HG02798 (cell line): ENCODE data around the gene PRCD.
"Not testable (repeated sequence)": the region's sequence is repeated elsewhere in the genome, so short reads cannot be mapped to it uniquely, and the experiment has no call there.

Experiments used
- ATAC-seq: cut with Tn5 transposase; IDR thresholded peaks from one replicate; pipeline ENCODE4 v1.9.1; 2021; ENCODE audit warnings: mild to moderate bottlenecking; ENCODE audit not compliant: unreplicated experiment, poor library complexity

The PRCD gene

GRCh38 chr17:76550712-76551615 is 11.1 kb downstream of the PRCD start:
- no peak for ATAC-seq

DNA sequence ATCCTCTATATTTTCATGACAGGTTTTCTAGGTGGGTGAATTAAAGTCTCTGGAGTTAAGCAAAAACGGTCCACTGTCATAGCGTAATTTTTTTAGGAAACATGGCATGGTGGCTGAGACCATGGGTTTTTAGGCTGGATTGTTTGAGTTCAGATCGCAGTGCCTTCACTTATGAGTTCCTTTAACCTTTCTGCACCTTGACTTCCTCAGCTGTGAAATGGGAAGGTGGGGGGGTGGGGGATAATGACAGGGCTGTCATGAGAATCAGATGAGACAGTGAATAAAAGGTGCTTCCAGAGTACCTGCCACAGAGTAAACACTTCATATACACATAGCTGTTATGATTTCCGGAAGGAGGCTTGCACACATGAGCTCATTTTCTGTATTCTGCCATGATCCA is 11.8 kb downstream of the PRCD start:
- ATAC-seq, result no peak

DNA sequence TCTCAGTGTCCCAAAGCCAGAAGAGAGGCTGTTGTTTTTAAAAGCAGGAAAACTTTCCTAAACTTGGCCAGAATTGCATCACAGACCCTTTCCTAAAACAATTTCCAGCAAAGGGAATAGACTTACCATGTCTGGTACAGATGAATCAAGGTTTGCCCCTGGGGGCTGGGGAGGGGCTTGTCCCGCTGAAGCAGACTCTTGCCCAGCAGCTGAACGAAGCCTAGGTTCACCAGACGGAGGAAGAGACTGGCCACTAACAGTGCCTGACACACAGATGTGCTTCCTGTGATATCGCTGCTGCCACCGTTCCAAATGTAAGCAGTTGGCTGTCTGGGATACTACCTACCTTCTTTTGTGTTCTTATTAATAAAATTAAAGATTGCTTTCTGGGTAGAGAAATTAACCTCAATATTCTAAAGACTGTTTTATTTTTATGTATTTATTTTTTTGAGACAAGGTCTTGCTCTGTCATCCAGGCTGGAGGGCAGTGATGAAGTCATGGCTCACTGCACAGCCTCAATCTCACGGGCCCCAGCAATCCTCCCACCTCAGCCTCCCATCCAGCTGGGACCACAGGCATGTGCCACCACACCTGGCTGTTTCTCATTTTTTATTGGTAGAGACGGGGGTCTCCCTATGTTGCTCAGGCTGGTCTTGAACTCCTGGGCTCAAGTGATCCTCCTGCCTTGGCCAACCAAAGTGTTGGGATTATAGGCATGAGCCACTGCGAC is 13.5 kb downstream of the PRCD start:
- ATAC-seq, result no peak

DNA sequence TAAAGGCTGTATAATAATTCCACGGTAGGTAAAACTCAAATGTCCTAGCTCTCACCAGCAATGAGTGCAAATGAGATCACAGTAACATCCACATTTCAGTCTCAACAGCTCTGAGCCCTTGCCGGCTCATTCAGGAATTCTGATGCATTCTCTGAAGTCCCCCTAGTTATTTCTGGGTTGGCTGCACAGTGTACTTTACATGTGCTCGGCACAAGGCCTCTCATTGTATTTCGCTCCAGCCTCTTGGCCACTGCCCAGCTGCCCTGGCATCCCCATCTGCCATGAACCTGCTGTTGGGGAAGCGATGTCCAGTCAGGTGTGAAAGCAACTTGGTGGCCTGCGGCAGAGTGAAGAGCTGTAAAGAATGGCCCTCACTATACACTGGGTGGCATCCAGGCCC is 14.3 kb downstream of the PRCD start:
- no peak for ATAC-seq

DNA sequence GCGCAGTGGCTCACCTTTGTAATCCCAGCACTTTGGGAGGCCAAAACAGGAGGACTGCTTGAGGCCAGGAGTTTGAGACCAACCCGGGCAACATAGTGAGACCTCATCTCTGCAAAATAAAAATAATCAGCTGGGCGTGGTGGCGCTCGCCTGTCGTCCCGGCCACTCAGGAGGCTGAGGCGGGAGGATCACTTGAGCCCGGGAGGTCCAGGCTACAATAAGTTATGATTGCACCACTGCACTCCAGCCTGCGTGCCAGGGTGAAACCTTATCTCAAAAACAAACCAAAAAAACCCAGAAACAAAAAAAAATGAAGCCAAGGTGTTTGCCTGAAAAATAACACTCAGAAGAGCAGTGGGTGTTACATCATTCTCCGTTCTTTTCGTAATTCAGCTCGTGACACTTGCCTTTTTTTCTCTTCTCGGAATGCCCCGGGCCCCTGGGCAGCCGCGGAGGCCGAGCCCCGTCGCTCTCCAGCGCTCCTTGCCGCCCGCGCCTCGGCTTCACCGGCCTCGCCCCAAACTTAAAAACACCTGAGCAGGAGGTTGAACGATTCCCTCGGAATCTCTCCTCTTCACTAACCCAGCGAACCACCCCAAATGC is 17.0 kb downstream of the PRCD start:
- peak; percentile 29 for ATAC-seq

GRCh38 chr17:76557368-76558197 is 17.7 kb downstream of the PRCD start:
- ATAC-seq, result peak; percentile 90

- ATAC-seq, result no peak
These were observed 18.6 kb downstream of the PRCD start for GRCh38 chr17:76558198-76559095.

- not testable (repeated sequence) for ATAC-seq
These were observed 19.6 kb downstream of the PRCD start for GRCh38 chr17:76559460-76559859.

DNA sequence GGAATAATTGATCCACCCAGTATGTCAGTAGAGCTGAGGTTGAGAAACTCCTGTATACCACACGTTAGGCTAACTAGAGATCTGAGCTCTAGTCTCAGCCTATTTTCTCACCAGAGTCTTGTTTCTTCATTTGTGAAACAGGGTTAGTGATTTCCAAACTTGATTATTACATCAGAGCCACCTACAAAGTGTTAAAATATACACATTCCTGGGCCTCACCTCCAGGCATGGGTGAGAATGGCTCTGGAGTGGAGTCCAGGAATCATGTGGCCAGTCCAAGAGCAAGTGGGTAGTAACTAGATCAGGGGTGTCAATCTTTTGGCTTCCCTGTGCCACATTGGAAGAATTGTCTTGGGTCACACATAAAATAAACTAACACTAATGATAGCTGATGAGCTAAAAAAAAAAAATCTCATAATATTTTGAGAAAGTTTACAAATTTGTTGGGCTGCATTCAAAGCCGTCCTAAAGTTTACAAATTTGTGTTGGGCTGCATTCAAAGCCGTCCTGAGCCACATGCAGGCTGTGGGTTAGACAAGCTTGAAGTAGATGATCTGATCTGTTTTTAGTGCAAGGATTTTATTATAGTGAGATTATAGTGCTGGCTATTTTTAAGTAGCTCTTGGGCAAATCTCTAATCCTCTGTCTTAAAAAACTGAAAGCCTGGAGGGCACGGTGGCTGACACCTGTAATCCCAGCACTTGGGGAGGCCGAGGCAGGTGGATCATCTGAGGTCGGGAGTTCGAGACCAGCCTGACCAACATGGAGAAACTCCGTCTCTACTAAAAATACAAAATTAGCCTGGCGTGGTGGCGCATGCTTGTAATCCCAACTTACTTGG is 20.4 kb downstream of the PRCD start:
- no peak for ATAC-seq

DNA sequence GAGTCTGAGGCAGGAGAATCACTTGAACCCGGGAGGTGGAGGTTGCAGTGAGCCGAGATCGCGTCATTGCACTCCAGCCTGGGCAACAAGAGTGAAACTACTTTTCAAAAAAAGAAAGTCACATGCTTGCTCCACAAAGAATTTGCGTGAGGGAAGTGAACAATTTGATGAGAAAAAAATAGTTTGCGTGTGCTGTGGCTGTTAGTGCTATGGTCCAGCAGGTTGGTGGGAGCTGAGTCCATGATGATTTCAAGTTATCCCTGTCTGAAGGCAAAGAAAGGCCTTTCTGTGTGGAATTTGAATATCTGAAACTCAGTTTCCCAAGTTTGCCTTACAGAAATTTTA is 21.0 kb downstream of the PRCD start:
- ATAC-seq, result no peak

- ATAC-seq, result no peak
These were observed 21.5 kb downstream of the PRCD start for GRCh38 chr17:76561332-76561731.

- ATAC-seq, result no peak
These were observed 22.0 kb downstream of the PRCD start for GRCh38 chr17:76561799-76562268.

DNA sequence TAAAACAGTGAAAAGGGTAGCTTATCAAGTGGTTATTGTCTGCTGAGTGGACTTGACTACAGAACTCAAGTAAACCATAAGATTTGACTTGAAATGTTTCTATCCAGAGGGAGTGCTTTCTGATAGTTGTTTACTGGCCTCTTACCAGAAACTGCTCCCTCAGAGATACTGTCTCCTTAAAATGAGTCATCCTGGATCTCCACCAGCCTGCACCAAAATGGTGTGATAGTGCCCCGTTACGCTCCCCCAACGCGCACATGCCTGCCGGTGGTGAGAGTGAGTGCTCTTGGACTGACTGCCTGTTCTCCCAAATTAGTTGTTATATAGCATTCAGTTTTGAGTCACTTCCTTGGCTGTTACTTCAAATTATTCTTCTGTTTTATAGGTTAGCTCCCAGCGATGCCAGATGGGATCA is 22.9 kb downstream of the PRCD start:
- no peak for ATAC-seq

GRCh38 chr17:76563359-76563758 is 23.5 kb downstream of the PRCD start:
- ATAC-seq, result not testable (repeated sequence)

- not testable (repeated sequence) for ATAC-seq
These were observed 25.3 kb downstream of the PRCD start for GRCh38 chr17:76564991-76565727.

DNA sequence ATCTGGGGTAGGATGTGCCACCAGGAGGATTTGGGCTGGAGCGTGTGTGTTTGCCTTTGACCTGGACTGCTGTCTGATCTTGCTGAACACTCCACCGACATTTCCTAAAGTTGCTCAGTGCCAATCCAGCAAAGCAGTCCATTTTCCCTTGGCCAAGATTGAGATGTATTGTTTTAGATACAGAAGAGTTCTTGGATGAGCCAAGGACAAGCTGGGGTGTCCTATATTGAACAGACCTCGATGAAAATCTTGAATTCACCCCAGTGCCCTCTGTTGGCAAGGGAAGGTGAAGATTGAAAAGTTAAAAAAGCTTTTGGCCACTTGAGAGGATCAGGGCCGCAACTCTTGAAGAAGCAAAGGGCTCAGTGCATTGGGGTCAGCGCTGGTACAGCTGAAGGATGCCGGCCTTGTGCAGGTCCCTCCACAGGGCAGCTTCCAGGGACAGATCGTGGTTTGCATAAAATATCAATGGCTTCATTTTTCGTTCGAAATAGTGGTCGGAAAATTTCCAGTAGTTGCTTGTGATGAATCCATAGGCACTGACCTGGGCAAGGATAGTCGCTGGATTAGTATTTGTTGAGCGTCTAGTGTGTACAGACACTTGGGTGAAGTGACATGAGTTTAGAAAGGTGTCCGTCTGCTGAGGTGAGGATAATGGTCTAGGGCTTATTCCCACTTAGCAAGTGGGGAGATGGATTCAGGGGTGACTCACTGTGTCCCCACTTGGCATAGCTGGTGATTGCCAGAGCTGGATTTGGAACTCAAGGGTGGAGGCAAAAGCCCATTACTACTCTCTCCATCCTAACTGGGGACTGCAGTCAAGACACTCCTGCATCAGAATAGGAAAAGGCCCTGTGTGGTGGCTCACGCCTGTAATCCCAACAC is 26.1 kb downstream of the PRCD start:
- no peak for ATAC-seq

- no peak for ATAC-seq
These were observed 26.7 kb downstream of the PRCD start for GRCh38 chr17:76566613-76566943.
